ENCODE results near the gene CATSPERZ. TPM values are rescaled to one million over a fixed set of nuclear protein-coding genes. Genes with fewer than 3 reads are reported as not detected.

Gene CATSPERZ
- total and polyA plus RNA-seq, 2 of the 13 experiments (the other 11 are each of a cell fraction or from before 2014, with no cell fraction given): 0.22 to 0.48 TPM

DNA sequence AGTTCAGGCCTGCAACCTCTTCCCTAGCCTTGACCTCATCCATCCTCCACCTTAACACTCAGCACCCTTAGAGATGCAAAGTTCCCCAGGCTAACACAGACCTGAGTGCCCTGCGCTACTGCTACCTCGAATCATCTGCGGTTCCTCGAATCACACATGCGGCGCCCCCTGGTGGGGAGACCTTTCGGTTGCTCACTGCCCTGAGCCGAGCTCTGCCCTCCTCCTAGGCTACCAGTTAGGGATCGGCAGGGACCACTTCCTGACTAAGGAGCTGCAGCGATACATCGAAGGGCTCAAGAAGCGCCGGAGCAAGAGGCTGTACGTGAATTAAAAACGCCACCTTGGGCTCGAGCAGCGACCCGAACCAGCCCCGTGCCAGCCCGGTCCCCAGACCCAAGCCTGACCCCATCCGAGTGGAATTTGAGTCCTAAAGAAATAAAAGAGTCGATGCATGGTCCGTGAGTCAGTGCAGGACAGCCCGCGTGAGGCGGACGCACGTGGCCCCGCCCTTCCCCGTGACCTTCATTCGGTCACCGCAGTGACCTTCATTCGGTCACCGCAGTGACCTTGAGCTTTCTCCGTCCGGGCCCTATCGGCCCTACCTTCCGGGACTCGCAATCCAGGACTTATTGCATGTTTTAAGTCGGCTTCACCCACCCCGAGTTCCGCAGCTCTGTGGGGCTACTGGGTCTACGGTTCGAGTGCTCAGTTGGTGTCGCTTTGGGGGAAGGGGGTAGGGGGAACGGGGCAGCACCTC lies 4.3 kb downstream of the CATSPERZ start (continued):
- TF ChIP-seq, protein P1, sequence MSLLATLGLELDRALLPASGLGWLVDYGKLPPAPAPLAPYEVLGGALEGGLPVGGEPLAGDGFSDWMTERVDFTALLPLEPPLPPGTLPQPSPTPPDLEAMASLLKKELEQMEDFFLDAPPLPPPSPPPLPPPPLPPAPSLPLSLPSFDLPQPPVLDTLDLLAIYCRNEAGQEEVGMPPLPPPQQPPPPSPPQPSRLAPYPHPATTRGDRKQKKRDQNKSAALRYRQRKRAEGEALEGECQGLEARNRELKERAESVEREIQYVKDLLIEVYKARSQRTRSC (CRISPR knock-in tag; IDR thresholded peaks at IDR 0.05; ENCODE audit: low read depth): no peak
- no peak for TF ChIP-seq FOXM1 (CRISPR knock-in tag; IDR thresholded peaks at IDR 0.05)
- no peak for TF ChIP-seq HMGA1 (CRISPR knock-in tag; conservative IDR thresholded peaks at IDR 0.05)
- peak; percentile 72; the same call in 1 of the 2 replicates for TF ChIP-seq NKX3-1 (CRISPR knock-in tag; IDR thresholded peaks at IDR 0.05)
- TF ChIP-seq, protein P2, sequence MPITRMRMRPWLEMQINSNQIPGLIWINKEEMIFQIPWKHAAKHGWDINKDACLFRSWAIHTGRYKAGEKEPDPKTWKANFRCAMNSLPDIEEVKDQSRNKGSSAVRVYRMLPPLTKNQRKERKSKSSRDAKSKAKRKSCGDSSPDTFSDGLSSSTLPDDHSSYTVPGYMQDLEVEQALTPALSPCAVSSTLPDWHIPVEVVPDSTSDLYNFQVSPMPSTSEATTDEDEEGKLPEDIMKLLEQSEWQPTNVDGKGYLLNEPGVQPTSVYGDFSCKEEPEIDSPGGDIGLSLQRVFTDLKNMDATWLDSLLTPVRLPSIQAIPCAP (CRISPR knock-in tag; IDR thresholded peaks at IDR 0.05; ENCODE audit: low read depth): no peak
- no peak for TF ChIP-seq XBP1 (CRISPR knock-in tag; IDR thresholded peaks at IDR 0.05)
- TF ChIP-seq SMAD3 (CRISPR knock-in tag; IDR thresholded peaks at IDR 0.05): 0 out of 2 replicates have a peak, but pooled peaks have one; percentile 11
- TF ChIP-seq XRCC5 (optimal IDR thresholded peaks at IDR 0.05; ENCODE audit: low read length): peak; percentile 89
- TF ChIP-seq MEIS2 (CRISPR knock-in tag; IDR thresholded peaks at IDR 0.05): 0 out of 2 replicates have a peak, but pooled peaks have one; percentile 21
- no peak for TF ChIP-seq ATF1 (CRISPR knock-in tag; IDR thresholded peaks at IDR 0.05)
- peak; percentile 50; the same call in 1 of the 2 replicates for TF ChIP-seq ZFP91 (CRISPR knock-in tag; IDR thresholded peaks at IDR 0.05; ENCODE audit: borderline replicate concordance)
- TF ChIP-seq, protein P3, sequence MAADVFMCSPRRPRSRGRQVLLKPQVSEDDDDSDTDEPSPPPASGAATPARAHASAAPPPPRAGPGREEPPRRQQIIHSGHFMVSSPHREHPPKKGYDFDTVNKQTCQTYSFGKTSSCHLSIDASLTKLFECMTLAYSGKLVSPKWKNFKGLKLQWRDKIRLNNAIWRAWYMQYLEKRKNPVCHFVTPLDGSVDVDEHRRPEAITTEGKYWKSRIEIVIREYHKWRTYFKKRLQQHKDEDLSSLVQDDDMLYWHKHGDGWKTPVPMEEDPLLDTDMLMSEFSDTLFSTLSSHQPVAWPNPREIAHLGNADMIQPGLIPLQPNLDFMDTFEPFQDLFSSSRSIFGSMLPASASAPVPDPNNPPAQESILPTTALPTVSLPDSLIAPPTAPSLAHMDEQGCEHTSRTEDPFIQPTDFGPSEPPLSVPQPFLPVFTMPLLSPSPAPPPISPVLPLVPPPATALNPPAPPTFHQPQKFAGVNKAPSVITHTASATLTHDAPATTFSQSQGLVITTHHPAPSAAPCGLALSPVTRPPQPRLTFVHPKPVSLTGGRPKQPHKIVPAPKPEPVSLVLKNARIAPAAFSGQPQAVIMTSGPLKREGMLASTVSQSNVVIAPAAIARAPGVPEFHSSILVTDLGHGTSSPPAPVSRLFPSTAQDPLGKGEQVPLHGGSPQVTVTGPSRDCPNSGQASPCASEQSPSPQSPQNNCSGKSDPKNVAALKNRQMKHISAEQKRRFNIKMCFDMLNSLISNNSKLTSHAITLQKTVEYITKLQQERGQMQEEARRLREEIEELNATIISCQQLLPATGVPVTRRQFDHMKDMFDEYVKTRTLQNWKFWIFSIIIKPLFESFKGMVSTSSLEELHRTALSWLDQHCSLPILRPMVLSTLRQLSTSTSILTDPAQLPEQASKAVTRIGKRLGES (CRISPR knock-in tag; IDR thresholded peaks at IDR 0.05; ENCODE audit: borderline replicate concordance): 0 out of 2 replicates have a peak, but pooled peaks have one; percentile 26
- peak; percentile 94 for TF ChIP-seq BCL6 (CRISPR knock-in tag; IDR thresholded peaks at IDR 0.05)
- TF ChIP-seq, protein P4, sequence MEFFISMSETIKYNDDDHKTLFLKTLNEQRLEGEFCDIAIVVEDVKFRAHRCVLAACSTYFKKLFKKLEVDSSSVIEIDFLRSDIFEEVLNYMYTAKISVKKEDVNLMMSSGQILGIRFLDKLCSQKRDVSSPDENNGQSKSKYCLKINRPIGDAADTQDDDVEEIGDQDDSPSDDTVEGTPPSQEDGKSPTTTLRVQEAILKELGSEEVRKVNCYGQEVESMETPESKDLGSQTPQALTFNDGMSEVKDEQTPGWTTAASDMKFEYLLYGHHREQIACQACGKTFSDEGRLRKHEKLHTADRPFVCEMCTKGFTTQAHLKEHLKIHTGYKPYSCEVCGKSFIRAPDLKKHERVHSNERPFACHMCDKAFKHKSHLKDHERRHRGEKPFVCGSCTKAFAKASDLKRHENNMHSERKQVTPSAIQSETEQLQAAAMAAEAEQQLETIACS (CRISPR knock-in tag; IDR thresholded peaks at IDR 0.05): peak; percentile 49; the same call in 1 of the 2 replicates
- no peak; the same call in 1 of the 2 replicates for TF ChIP-seq ZMAT3 (CRISPR knock-in tag; conservative IDR thresholded peaks at IDR 0.05)
- TF ChIP-seq, protein P5, sequence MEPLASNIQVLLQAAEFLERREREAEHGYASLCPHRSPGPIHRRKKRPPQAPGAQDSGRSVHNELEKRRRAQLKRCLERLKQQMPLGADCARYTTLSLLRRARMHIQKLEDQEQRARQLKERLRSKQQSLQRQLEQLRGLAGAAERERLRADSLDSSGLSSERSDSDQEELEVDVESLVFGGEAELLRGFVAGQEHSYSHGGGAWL (CRISPR knock-in tag; IDR thresholded peaks at IDR 0.05): 0 out of 2 replicates have a peak, but pooled peaks have one; percentile 42
- no peak for TF ChIP-seq PRDM4 (CRISPR knock-in tag; IDR thresholded peaks at IDR 0.05; ENCODE audit: borderline replicate concordance)
- TF ChIP-seq, protein P6, sequence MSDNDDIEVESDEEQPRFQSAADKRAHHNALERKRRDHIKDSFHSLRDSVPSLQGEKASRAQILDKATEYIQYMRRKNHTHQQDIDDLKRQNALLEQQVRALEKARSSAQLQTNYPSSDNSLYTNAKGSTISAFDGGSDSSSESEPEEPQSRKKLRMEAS (IDR thresholded peaks at IDR 0.05): peak; percentile 88

All from HepG2 (cell line).